Measurements from ENCODE around the gene ZNF407.
A peak's percentile ranks its signal among the peaks of the same experiment; 100 is the strongest.

Gene ZNF407

DNA sequence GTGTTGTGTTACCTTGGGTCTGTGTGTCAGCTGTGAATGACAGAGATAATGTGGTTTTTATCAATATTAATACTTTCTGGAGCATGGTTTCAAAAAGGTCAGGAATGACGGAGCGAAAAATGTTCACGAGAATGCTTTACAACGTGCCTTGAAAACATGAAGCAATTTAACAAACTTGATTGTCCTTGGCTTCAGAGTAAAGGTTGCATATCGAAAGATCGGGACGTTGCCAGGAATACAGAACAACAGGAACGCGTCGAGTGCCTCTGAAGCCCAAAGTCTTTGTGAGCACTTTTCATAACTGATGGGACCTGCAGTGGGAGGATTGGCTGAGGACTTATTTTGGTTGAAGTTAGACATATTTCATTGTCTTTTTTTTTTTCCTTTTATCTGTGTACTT, 206.1 kb downstream of the ZNF407 start:
- TF ChIP-seq RAD21 (IDR thresholded peaks at IDR 0.05; ENCODE audit: low read depth) (no peak), CREB1 (IDR thresholded peaks at IDR 0.05; ENCODE audit: low read depth) (no peak), REST (IDR thresholded peaks at IDR 0.05; ENCODE audit: low read depth) (no peak), EP300 (IDR thresholded peaks at IDR 0.05; ENCODE audit: borderline replicate concordance) (no peak), NFIC (IDR thresholded peaks at IDR 0.05) (no peak), MAX (IDR thresholded peaks at IDR 0.05) (no peak), CEBPB (IDR thresholded peaks at IDR 0.05) (no peak), YY1 (IDR thresholded peaks at IDR 0.05; ENCODE audit: low read depth) (no peak), EGR1 (IDR thresholded peaks at IDR 0.05) (no peak), TCF12 (IDR thresholded peaks at IDR 0.05; ENCODE audit: low read depth) (no peak), FOXM1 (IDR thresholded peaks at IDR 0.05; ENCODE audit: borderline replicate concordance, low read depth) (no peak), ZBTB7A (IDR thresholded peaks at IDR 0.05; ENCODE audit: low read depth) (no peak), TAF1 (IDR thresholded peaks at IDR 0.05; ENCODE audit: low read depth) (no peak)
- TF ChIP-seq, protein P1, sequence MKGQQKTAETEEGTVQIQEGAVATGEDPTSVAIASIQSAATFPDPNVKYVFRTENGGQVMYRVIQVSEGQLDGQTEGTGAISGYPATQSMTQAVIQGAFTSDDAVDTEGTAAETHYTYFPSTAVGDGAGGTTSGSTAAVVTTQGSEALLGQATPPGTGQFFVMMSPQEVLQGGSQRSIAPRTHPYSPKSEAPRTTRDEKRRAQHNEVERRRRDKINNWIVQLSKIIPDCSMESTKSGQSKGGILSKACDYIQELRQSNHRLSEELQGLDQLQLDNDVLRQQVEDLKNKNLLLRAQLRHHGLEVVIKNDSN (IDR thresholded peaks at IDR 0.05), result no peak

- TF ChIP-seq RAD21 (IDR thresholded peaks at IDR 0.05; ENCODE audit: low read depth) (no peak), CEBPB (IDR thresholded peaks at IDR 0.05) (no peak), ZBTB7A (IDR thresholded peaks at IDR 0.05; ENCODE audit: low read depth) (no peak), EGR1 (IDR thresholded peaks at IDR 0.05) (no peak), NFIC (IDR thresholded peaks at IDR 0.05) (no peak), MAX (IDR thresholded peaks at IDR 0.05) (no peak), EP300 (IDR thresholded peaks at IDR 0.05; ENCODE audit: borderline replicate concordance) (no peak), TAF1 (IDR thresholded peaks at IDR 0.05; ENCODE audit: low read depth) (no peak), YY1 (IDR thresholded peaks at IDR 0.05; ENCODE audit: low read depth) (no peak), TCF12 (IDR thresholded peaks at IDR 0.05; ENCODE audit: low read depth) (no peak), FOXM1 (IDR thresholded peaks at IDR 0.05; ENCODE audit: borderline replicate concordance, low read depth) (no peak), TEAD4 (IDR thresholded peaks at IDR 0.05) (no peak), REST (IDR thresholded peaks at IDR 0.05; ENCODE audit: low read depth) (no peak)
- TF ChIP-seq, protein P1 (IDR thresholded peaks at IDR 0.05), result no peak
Observed at GRCh38 chr18:74804677-74805076, 207.0 kb downstream of the ZNF407 start.

DNA sequence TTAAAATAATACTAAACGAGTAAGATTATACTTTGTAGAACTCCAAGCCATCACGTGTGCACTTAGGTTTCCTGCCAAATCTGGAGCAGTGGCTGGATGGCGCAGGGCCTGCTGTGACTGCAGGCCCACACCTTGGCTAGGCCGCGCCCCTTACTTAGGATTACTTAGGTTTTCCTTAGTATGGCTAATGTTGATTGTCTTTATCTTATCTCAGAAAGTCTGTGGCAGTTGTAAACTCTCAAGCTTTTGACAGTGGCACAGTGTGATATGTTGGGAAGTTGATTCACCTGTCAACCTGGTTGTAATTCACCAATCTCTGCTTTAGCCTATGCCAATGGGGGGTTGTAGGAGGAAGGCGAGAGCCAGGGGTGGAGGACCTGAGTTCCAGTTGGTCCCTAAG, 208.4 kb downstream of the ZNF407 start:
- TF ChIP-seq TEAD4 (IDR thresholded peaks at IDR 0.05) (no peak), RAD21 (IDR thresholded peaks at IDR 0.05; ENCODE audit: low read depth) (no peak)
- TF ChIP-seq, protein P1 (IDR thresholded peaks at IDR 0.05), result peak; percentile 57; the same call in 1 of the 2 replicates

DNA sequence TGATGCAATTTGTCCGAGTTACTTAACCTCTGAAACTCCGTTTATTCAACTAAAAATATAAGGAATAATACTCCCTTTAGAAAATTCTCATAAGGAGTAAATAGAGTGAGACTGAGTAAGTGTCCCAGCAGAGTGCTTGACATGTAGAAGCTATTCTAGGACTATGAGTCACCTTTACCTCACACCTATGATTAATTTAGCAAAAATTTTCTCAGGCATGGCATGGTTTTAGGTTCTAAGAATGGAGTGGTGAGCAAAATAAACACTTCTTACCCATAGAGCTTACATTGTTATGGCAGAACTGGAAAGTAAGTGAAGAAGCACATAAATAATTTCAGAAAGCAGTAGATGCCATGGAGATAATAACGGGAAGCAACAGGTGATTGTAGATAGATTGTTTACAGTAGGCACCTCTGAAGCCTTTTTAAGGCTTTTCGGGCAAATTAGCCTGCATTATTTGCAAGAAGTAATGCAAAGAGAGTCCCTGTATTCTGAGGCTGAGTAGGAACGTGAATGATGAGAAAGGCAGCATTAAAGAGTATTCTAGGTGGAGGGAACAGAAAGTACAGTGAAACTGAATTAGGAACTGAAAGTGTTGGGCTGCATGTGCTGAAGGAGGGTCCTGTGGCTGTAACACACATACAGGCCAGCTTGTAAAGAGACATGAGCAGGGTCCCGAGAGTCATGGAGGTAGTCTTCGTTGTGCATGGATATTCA, 209.2 kb downstream of the ZNF407 start:
- TF ChIP-seq TCF12 (IDR thresholded peaks at IDR 0.05; ENCODE audit: low read depth), result peak; percentile 24; the same call in 1 of the 2 replicates
- TF ChIP-seq MAX (IDR thresholded peaks at IDR 0.05), result peak; percentile 66; the same call in 1 of the 2 replicates
- TF ChIP-seq, protein P1 (IDR thresholded peaks at IDR 0.05), result no peak
- no peak for TF ChIP-seq FOXM1 (IDR thresholded peaks at IDR 0.05; ENCODE audit: borderline replicate concordance, low read depth)
- peak; percentile 41; the same call in 1 of the 2 replicates for TF ChIP-seq EP300 (IDR thresholded peaks at IDR 0.05; ENCODE audit: borderline replicate concordance)
- TF ChIP-seq TEAD4 (IDR thresholded peaks at IDR 0.05), result peak; percentile 85

GRCh38 chr18:74817576-74817975, 219.9 kb downstream of the ZNF407 start:
- TF ChIP-seq CEBPB (IDR thresholded peaks at IDR 0.05), result no peak
- no peak for TF ChIP-seq TAF1 (IDR thresholded peaks at IDR 0.05; ENCODE audit: low read depth)
- TF ChIP-seq MAX (IDR thresholded peaks at IDR 0.05), result no peak
- TF ChIP-seq ZBTB7A (IDR thresholded peaks at IDR 0.05; ENCODE audit: low read depth), result no peak
- TF ChIP-seq, protein P1 (IDR thresholded peaks at IDR 0.05), result no peak
- no peak for TF ChIP-seq YY1 (IDR thresholded peaks at IDR 0.05; ENCODE audit: low read depth)
- TF ChIP-seq CREB1 (IDR thresholded peaks at IDR 0.05; ENCODE audit: low read depth), result no peak
- TF ChIP-seq EP300 (IDR thresholded peaks at IDR 0.05; ENCODE audit: borderline replicate concordance), result no peak
- no peak for TF ChIP-seq REST (IDR thresholded peaks at IDR 0.05; ENCODE audit: low read depth)

All from Ishikawa (cell line).